Mesodermal cell (in vitro differentiated cells): ENCODE data around the gene UNC5C.

ENCODE experiments used
- H3K27ac ChIP-seq: 2 replicates; pipeline ENCODE4 v1.7.0; 2013; ENCODE audit warnings: mild to moderate bottlenecking, low read depth, low read length, moderate library complexity; ENCODE audit not compliant: severe bottlenecking
- H3K36me3 ChIP-seq: 2 replicates; pipeline ENCODE4 v1.7.1; 2013; ENCODE audit warnings: mild to moderate bottlenecking, low read length, moderate library complexity; ENCODE audit not compliant: control insufficient read depth, insufficient read depth
- H3K4me1 ChIP-seq: one replicate; pipeline ENCODE4 v1.7.1; 2013; ENCODE audit warnings: mild to moderate bottlenecking, low read length; ENCODE audit not compliant: insufficient read depth, control insufficient read depth, poor library complexity, severe bottlenecking
- H3K4me3 ChIP-seq: 2 replicates; pipeline ENCODE4 v1.7.0; 2013; ENCODE audit warnings: low read length, control low read depth, mild to moderate bottlenecking; ENCODE audit not compliant: insufficient read depth, poor library complexity, severe bottlenecking; ENCODE audit errors: extremely low read depth
- H3K9me3 ChIP-seq: 2 replicates; pipeline ENCODE4 v1.7.1; 2013; ENCODE audit warnings: mild to moderate bottlenecking, low read length, moderate library complexity; ENCODE audit not compliant: control insufficient read depth
- WGBS, 2 experiments: methylation state at CpG; one replicate each; pipeline ENCODE4 v1.1.5; 2013; ENCODE audit warnings: missing lambda C conversion rate in 2 of 2; ENCODE audit not compliant: insufficient coverage in 2 of 2; 5-methylcytosine and 5-hydroxymethylcytosine counted together

The UNC5C gene

DNA sequence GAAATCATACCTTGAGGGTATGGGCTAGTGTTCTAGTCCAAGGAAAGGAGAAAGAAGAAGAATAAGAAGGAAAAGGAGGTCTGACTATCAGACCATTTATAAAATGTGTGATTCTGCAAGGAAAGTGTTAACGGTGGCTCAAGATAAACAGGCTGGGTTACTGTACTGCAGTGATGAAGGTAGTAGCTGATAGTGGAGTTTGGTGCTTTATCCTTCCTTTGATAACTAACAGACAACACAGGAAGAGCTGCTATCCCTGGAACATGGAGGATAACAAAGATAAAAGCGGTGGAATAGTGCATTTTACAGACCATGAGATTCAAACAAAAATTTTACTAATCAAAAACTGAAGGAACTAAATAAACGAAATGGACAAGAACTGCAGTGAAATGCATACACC is 2.6 kb downstream of the UNC5C start:
- peak overlapping the region; percentile 74 for H3K4me3 ChIP-seq
- peak overlapping the region; percentile 72 for H3K27ac ChIP-seq
- H3K9me3 ChIP-seq, result no peaks in the 10 kb centered on the region
- no peaks in the 10 kb centered on the region for H3K4me1 ChIP-seq
- 0 to 43% methylated on average over 1 of the region's 3 CpGs for WGBS, 2 experiments
- no peaks in the 10 kb centered on the region for H3K36me3 ChIP-seq

DNA sequence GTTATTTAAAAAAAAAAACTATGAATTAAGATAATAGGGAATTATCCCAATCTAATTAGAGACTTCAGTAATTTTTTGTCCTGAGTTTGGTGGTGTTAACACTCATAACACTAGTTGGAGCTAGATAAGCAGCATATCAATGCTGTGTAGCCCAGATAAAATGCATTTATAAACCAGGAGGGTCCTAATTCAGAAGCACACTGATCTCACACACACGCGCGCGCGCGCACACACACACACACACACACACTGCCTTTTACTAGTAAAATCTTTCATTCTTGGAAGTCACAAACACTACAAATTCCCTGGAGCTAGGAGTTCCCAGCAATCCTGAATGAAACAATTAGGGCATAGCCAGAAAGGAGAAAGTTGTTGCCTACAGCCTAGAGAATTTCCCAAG is 3.2 kb downstream of the UNC5C start:
- H3K4me3 ChIP-seq, result peak overlapping the region; percentile 74
- peak overlapping the region; percentile 13 for H3K27ac ChIP-seq
- WGBS, 2 experiments, result 100% methylated on average over 6 of the region's 6 CpGs; no CpG with 5 or more reads in 1 of the 2 experiments

DNA sequence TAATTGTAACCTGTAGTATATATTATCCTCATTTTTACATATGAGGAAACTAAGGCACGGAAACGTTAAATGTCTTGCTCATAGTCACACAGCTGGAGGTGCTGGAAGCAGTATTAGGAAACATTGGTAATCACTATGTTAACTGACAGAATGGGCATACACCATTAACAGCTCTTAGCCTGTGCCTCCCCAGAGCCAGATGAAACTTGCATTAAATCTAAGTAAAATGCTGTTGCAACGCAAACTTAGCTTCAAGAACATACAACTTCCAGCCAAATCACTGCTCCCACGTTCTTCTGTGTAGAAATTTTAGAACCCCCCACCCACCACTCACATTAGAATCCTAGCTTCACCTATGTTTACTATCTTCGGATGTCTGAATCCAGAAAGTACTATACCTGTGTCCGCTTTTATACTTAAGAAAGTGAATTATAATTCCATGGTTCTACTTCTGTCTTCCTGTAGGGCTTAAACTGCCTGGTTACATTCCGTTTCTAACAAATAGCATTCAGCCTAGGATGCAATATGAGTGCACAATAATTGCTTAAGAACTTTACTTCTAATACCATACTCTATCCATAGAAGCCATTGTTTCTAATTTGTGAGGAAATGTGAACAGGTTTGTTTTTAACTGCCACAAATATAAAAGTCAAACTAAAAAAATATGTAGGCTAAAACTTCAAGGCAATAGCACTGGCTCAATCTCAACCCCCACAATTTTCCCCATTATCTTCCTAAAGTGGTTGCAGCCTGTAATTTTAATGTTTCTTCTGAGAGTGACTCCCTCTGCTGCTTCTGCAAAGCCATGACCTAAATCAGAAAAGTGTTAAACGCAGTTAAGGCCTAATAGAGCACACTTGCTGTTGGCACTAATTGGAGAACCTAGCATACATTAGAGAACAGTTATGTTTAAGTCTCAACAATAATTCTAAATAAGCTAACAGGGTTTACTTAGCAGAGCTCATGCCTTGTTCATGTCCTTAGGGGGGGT is 4.4 kb downstream of the UNC5C start:
- Histone ChIP-seq H3K36me3 (no peaks in the 10 kb centered on the region), H3K4me3 (no peak overlapping the region), H3K9me3 (no peaks in the 10 kb centered on the region), H3K27ac (peak overlapping the region; percentile 51), H3K4me1 (peaks cover 14% of the 10 kb centered on the region)
- WGBS, 2 experiments, result 72 to 90% methylated on average over 2 to 4 of the region's 8 CpGs

More for the DNA sequence above, 3.2 kb downstream of the UNC5C start:
- H3K4me1 ChIP-seq, result peaks cover 3% of the 10 kb centered on the region
- H3K9me3 ChIP-seq, result no peaks in the 10 kb centered on the region
- H3K36me3 ChIP-seq, result no peaks in the 10 kb centered on the region

DNA sequence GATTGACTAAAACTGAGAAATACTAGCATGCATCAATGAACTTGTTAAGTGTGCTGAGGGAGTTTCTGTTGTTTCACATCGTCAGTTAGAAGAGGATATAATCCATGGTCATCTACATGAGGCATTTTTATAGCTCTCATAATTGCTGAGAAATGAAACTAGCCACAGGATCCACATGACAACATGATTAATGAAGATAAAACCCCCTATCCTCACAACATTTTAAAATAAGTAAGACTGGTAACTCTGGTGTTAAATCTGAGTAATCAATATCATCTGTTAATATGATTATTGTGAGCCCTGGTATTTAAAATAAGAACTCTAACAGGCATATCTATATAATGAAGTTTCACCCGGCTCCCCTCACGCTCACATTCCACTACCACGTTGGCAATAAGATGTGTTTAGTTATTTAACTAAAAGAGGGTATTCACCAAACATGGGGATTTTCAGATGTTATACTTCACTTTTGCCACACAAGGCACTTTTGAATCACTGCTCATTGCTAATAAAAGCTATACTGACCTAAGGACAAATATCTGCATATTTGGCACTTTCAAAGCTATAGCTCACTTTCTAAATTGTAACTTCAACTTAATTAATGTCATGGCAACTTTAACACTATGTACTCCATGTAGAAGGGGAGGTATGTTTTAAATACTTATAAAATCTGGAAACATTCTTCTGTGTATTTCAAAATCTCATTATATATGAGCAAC is 6.7 kb downstream of the UNC5C start:
- WGBS, 2 experiments, result 100% methylated on average over 1 of the region's 4 CpGs; no CpG with 5 or more reads in 1 of the 2 experiments
- Histone ChIP-seq H3K4me3 (no peak overlapping the region), H3K9me3 (no peaks in the 10 kb centered on the region), H3K36me3 (no peaks in the 10 kb centered on the region), H3K4me1 (peaks cover 21% of the 10 kb centered on the region), H3K27ac (no peak overlapping the region)

DNA sequence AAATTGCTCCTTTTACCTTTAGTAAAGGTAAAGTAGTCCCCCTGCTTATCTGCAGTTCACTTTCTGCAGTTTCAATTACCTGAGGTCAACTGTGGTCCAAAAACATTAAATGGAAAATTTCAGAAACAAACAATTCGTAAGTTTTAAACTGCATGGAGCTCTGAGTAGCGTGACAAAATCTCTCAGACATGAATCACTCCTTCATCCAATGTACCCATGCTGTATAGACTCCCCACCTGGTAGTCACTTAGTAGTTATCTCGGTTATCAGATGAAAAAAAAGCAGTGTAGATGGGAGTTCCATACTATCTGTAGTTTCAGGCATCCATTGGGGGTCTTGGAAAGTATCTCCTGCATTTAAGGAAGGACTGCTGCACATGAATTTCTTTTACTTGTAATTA is 7.7 kb downstream of the UNC5C start:
- no peak overlapping the region for H3K27ac ChIP-seq
- H3K36me3 ChIP-seq, result no peaks in the 10 kb centered on the region
- 80% methylated on average over 2 of the region's 3 CpGs; no CpG with 5 or more reads in 1 of the 2 experiments for WGBS, 2 experiments
- H3K4me1 ChIP-seq, result peaks cover 21% of the 10 kb centered on the region
- H3K4me3 ChIP-seq, result no peak overlapping the region
- H3K9me3 ChIP-seq, result no peaks in the 10 kb centered on the region

DNA sequence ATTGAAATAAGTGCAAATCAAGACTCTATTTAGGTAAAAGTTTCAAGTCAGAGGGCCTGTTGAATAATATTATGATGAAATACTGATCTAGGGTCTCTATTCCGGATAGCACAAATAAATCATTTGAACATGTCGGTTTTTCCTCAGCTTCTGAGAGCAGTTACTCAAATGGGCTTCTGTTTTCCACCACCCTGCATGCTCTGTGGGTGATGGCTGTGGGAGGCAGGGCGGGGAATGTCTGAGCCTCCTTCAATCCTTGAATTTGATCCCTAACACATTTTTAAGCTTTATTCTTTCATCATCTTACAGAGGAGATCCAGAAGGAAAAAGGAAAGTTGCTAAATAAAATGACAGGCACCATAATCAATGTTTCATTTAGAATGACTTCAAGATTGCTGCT is 8.5 kb downstream of the UNC5C start:
- Histone ChIP-seq H3K36me3 (no peaks in the 10 kb centered on the region), H3K9me3 (no peaks in the 10 kb centered on the region), H3K27ac (peak overlapping the region; percentile 62), H3K4me1 (peaks cover 21% of the 10 kb centered on the region), H3K4me3 (no peak overlapping the region)
- no CpG with 5 or more reads among the region's 3 CpGs for WGBS, 2 experiments

DNA sequence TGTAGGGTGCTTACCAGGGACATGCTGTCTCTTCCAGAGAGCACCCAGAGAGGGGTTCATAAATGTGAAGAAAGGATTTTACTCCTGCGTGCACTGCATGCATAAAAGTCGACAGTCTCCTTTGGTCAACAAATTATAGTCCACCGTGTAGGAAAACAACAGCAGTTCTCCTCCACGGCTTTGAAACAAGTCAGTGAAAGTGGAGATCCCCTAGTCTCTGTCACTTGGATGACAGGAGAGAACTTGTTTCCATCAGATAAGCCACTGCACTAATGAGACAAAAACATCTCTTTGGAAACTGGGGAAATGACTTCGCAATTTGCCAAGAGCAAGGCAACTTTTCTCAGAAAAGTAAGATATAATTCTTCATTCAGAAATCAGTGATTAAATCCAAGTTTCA is 9.7 kb downstream of the UNC5C start:
- Histone ChIP-seq H3K4me3 (no peak overlapping the region), H3K4me1 (peaks cover 21% of the 10 kb centered on the region), H3K9me3 (no peaks in the 10 kb centered on the region), H3K36me3 (no peaks in the 10 kb centered on the region), H3K27ac (peak overlapping the region; percentile 63)
- 71 to 81% methylated on average over 2 to 4 of the region's 5 CpGs for WGBS, 2 experiments

DNA sequence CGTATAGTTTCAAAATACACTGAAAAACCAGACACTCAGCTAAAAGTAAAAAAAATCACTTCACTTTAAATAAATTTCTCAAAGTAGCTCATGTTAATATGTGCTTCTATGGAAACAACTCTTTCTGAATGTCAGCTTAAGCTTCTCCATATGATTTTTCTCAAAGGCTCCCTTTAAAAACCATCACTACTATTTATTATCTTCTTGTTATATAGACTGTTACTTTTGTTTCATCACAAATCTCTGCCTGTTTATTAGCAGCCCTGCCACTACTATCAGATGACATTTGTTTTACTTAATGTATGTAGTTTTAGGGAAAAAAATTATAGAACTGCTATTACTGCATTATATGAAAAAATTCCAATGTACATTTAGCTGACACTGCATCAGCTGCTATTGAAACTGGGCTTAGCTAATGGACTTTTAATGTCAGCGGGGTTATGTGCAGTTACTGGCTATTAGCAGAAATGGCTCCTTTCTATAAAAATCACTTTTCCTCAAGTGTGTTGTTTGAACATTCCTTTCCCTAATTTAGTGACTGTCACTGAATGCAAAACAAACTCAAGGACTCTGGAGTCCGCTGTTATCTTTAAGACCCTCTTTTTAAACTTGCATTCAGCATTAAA is 10.8 kb downstream of the UNC5C start:
- Histone ChIP-seq H3K36me3 (no peaks in the 10 kb centered on the region), H3K9me3 (no peaks in the 10 kb centered on the region), H3K4me1 (peaks cover 21% of the 10 kb centered on the region), H3K4me3 (no peak overlapping the region), H3K27ac (peak overlapping the region; percentile 26)
- 75 to 100% methylated on average over 1 of the region's 3 CpGs for whole genome bisulfite sequencing, 2 experiments

DNA sequence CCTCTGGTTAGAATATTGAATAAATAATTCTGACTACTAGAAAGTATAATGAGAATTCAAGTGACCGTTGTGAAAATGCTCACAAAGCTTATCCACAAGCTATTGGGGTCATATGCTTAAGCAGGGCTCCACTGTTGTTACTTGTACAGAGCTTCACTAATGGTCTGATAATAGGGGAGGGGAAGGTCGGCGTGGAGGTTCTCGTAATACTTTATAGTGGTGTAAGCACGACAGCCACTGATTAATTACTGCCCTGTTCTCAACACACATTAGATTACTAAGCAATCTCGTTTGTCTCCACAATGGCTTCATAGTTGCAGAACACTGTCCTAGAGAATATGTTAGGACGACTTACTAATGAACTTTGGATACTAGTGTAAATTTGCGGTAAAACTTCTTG is 11.6 kb downstream of the UNC5C start:
- H3K36me3 ChIP-seq, result no peaks in the 10 kb centered on the region
- no peak overlapping the region for H3K4me3 ChIP-seq
- WGBS, 2 experiments, result 80 to 90% methylated on average over 1 to 2 of the region's 8 CpGs
- peaks cover 21% of the 10 kb centered on the region for H3K4me1 ChIP-seq
- no peak overlapping the region for H3K27ac ChIP-seq
- no peaks in the 10 kb centered on the region for H3K9me3 ChIP-seq

DNA sequence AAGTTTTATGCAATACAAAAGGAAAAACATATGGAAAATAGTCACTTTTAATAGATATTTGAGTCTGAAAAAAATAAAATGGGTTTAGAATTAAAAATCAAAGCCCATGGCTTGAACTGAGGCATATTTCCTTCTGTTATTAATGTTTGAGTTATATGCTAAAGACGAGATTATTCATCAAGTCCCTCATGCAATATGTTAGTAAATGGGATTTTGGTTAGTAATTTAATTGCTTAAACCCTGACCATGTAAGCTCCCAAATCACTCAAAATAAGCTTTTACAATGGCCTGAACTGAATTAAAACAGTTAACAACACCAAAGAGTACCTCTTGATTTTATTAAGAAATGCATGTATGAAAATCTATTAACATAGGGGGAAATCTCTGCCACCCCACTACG is 12.1 kb downstream of the UNC5C start:
- peaks cover 26% of the 10 kb centered on the region for H3K4me1 ChIP-seq
- H3K27ac ChIP-seq, result no peak overlapping the region
- WGBS, 2 experiments, result no CpG with 5 or more reads among the region's 2 CpGs
- H3K4me3 ChIP-seq, result no peak overlapping the region
- no peaks in the 10 kb centered on the region for H3K9me3 ChIP-seq
- no peaks in the 10 kb centered on the region for H3K36me3 ChIP-seq
